Stimulated activated CD8-positive, alpha-beta memory T cell treated with anti-CD3 and anti-CD28 coated beads, Interleukin-7, amount 100 ng/mL, for 24 hours (primary cell): ENCODE data around the gene PLP2.
A peak's percentile ranks its signal among the peaks of the same experiment; 100 is the strongest.
"Not testable (repeated sequence)": the region's sequence is repeated elsewhere in the genome, so short reads cannot be mapped to it uniquely, and the experiment has no call there.

Experiments
- DNase-seq: peaks from one replicate; pipeline ENCODE4 v3.0.0-alpha.2; 2020; ENCODE audit warnings: low read depth

PLP2 gene

DNA sequence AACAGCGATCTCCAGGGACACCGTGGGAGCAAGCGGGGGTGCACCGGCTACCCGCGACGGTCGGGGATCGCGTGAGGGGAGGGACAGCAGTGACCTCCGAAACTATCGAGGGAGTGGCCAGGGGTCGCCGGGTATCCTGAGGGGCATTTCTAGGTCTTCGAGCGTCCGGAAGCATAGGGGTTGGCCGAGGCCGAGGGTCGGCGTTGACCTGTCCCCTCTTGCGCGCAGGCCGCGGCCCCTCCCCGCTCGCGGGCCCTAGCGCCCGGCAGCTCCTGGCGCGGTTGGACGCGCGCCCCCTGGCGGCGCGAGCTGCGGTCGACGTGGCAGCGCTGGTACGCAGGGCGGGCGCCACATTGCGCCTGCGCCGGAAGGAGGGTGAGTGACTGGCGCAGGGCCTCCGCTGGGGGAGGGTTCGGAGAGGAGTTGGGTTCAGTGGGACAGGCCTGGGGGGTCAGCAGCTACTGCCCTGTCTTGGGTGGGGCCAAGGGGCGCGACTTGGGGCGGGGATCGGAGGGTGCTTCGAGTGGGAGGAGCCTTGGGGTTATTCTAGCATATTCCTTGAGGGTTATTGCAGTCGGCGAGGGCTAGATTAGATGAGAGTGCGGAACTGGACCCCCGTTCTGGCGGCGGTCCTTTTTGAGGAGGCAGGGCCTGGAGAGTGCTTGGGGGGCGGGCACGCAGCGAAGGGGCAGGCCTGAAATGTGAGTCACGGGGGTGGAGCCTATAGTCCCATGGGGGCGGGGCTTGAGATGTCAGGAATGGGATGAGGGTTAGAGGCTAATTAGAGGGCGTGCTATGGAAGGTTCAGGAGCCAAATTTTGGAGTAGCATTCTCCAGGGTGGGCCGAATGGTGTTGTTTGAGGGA lies 7.9 kb upstream of the PLP2 start:
- DNase-seq = peak; percentile 45

DNA sequence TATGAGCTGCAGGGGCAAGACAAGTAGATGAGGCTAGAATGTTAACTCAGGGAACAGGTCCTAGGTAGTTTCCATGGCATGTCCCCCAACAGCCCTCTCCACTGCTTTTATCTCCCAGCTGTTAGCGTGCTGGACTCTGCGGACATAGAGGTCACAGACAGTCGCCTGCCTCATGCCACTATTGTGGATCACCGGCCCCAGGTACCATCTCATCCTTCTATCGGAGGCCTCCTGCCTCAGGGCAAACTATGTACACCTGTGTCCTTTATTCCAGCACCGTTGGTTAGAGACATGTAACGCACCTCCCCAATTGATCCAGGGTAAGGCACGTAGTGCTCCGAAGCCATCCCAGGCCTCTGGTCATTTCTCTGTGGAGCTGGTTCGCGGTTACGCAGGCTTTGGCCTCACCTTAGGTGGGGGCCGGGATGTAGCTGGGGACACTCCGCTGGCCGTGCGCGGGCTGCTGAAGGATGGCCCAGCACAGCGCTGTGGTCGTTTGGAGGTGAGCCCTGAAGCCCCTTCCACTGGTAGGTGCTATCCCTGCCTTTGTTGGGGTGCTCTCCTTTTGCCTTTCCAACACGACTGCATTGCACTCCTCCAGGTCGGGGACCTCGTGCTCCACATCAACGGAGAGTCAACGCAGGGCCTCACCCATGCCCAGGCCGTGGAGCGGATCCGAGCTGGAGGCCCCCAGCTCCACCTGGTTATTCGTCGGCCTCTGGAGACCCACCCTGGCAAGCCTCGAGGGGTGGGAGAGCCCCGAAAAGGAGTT lies 6.9 kb upstream of the PLP2 start:
- no peak for DNase-seq

DNA sequence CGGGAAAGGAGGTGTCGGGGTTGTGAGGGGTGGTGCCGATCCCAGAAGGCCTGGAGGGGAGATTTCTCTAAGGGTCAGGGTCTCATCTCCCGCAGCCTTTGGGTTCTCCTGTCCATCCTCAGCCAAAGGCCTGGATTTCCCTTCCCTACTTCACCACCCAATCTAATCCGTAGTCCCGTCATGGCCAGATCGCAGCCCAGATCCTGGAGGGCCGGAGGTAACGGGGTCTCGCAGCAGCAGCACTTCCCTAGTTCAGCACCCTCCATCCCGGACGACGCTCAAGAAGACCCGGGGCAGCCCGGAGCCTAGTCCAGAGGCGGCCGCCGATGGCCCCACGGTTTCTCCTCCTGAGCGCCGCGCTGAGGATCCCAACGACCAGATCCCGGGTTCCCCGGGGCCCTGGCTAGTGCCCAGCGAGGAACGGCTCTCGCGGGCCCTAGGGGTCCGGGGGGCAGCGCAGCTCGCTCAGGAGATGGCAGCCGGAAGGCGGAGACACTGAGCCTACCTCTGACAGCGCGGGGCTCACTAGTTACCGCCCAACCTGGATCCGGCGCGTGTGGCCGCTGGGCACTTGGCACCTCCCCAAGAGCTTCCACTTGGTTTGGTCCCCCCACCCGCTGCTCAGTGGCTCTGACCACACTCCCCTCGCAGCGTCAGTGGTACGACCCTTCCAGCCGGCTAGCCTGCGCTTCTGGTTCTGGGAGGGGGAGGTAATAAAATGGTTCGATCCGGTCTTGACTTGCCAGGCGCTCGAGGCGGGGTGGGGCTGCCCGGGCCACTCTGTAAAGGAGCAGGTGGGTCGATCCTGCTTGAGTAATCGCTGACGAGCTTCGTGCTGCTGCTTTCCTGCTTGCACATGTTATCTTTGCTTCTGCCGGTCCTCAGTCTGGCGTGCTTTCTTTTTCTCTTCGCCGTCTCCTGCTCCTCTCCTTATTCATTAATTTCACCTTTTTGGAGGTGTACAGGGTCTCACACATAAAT lies 5.5 kb upstream of the PLP2 start:
- DNase-seq = peak; percentile 40

DNA sequence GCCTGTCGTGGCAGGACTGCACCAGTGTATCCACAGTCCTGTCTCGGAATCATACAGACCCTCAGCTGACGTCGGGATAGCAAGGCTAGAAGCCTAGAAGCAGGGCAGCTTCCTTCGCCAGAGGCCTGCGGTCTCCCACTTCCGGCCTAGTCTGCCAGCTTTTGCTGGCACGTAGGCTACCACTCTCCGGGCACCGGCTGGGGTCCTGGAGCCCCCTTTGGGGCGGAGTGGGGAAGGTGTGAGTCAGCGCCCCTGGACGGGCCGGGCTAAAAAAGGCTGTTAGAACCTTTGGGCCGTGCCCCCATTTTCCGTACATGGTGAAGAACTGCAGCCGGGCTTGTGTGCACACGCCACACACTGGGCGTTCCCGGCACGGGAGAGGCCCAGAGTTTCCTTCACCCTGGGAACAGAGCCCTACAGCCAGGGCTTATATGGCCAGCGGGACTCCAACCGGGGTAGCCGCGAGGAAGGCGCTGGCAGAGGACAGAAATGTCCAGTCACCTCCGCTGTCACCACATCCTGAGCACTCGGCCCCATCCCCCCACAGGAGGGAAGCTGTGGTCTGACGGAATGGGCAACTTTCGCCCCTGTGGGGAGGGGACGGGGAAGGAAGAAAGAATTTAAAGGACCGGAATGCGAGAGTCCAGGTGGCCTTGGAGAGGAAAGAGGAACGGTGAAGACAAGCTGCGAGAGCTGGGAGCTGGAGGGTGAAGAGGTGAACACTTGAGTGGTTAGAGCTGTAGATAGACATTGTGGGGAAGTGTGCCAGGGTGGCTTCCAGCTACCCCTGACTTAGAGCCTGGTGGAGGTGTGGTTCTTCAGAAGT lies 4.6 kb upstream of the PLP2 start:
- DNase-seq = peak; percentile 37

DNA sequence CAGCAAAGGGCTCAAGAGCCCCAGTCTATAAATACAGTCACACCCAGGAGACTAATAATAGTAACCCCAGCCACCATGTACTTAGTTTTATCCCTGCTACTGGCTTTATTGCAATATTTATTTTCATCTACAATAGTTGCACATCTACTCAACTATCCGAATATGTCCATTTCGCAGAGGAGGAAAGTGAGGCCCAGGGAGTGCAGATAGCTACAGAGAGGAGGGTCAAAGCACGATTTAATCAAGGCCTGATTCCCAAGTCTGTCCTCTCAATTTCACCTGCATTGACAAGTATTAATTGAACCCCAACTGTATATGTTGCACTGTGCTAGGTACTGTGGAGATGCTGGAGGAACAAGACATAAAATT lies 4.0 kb upstream of the PLP2 start:
- DNase-seq = no peak

DNA sequence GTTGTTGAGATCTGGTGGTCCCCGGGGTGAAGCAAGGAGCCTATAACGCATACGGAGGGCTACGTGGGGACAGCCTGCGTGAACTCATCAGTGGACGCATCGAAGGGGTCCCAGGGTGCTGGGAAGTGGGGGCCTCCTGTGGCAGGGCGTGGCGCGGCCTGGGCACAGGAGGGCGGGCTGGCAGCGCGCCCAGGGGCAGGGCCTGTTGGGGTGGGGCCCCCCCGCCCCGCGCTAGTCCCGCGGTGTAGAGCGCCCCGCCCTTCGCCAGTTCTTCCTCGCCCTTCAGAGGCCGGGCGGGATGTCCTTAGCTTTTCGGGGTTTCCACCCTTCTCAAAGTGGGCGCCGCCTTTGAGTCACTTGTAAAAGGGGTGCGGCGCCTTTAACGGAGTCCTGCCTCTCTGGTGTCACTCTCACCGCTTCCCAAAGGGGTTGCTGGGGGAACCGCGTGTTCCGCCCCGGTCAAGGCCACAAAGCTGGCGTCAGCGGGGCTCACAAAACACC lies 632 bp downstream of the PLP2 start:
- peak; percentile 43 for DNase-seq

DNA sequence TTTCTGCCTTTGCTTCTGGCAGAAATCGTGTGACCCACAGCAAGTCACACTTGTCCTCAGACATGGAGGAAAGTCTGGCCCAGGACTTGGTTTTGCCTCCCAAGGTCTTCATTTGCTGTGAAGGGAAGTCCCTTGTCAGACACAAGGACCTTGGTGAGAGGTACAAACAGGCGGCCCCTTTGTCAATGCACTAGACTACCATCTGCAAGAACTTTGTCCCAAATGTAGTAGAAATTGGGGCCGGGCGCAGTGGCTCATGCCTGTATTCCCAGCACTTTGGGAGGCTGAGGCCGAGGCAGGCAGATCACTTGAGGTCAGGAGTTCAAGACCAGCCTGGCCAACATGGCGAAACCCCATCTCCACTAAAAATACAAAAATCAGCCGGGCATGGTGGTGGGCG lies 1.8 kb downstream of the PLP2 start:
- not testable (repeated sequence) for DNase-seq

DNA sequence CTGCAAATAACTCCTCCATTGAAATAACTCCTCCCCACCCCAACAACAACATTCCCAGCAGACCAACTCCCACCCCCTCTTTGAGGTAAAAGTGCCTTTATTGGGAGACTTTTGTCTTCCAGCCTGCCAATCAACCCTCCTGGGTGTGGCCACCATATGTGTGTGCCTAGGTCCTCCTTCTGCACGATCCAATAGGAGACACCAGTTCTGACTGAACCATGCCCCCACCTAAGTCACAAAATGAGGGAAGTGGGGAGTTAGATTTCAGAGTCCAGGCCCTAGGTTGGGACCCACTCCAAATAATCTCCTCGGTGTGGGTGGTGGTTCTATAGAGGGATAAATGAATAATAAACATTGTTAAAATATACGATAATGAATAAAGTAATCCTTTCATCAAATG lies 3.0 kb downstream of the PLP2 start:
- DNase-seq = no peak

DNA sequence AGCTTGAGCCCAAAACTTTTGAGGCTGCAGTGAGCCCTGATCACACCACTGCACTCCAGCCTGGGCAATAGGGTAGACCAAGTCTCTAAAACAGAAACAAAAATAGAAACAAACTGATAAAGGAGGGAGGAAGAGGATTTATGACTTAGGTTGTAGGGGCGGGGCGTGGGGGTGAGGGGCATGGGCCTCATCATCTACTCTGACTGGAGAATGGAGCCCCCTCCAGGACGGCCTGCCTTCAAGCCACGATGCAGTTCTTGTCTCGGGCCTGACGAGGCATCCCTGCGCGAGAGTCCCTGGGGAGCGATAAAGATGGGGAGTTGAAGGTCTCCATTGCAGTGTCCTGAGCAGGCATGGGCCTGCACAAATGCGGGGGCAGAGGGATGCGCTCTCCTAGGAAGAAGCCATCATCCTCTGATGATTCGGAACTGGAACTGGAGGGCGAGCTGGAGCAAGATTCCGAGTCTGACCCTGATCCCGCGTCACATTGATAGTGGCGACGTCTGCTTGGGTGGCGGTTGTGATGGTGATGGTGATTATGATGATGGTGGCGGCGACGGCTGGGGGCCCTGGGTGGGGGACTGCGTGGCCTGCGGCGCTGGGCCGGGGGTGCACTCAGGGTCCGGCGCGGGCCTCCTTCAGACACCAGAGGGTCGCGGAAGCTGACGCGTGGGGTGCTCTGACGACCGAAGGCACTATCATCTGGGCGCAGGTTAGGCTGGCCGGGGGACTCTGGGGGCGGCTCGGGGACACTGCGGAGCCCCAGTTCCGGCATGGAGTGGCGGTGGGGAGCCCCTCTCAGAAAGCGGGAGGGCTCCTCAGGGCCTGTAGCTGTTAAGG lies 4.0 kb downstream of the PLP2 start:
- DNase-seq = no peak

DNA sequence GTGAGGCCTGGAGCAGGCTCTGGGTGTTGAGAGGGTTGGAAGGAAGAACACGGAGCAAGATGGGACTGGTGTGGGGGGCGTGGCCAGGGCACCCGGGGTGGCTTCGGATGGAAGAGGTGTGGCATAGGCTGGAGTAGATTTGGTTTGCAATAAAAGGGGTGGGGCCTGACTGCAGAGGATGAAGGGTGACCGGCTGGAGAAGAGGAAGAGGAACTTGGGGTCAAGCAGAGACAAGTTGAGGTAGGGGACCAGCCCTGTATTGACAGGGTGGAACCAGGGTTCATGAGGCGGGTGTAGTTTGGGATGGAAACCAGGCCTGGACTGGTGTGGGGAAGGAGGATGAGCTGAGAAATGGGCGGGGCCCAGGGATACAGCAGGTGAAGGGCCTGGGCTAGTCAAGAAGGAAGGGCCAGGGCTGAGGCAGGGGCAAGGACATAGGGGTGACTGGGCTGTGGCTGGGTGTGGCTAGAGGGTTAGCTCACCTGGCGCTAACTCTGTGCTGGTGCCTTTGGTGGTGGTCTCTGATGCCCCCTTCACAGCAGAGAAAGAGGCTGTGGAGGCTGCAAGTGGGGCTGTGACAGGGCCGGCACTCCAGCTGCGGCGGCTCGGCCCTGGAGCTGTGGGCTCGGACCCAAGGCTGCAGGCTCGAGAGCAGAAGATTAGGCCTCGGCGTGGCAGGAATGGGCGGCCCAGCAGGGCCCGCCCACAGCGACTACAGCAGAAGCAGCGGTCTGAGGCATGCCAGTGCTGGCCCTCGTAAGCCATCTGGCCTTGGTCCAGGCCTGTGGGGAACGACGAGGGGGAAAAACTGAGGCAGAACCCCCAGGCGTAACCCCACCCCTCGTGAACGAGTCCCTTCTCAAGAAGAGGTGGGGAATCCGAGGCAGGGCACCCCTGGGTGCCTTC lies 5.0 kb downstream of the PLP2 start:
- no peak for DNase-seq

DNA sequence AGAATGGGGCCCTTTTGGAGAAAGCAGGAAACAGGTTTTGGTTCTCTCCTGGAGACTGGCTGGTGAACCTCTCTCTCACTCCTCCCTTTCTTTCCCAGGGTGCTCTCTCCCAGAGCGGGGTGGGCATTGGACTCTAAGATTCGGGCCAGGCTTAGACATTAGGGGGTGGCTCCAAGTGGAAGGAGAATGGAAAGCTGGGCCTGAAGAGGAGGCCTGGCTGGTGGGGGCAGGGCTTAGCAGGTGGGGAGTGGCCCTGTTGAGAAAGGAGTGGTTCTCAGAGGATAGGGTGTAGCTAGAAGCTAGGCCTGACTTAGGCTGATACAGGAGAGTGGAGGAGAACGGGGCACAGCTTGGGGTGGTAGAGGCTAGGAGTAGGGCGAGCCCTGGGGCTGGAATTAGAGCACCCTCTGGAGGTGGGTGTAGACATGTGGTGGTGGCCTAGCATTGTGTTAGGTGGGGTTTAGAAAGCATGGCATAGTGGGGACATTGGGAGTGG lies 5.7 kb downstream of the PLP2 start:
- no peak for DNase-seq

DNA sequence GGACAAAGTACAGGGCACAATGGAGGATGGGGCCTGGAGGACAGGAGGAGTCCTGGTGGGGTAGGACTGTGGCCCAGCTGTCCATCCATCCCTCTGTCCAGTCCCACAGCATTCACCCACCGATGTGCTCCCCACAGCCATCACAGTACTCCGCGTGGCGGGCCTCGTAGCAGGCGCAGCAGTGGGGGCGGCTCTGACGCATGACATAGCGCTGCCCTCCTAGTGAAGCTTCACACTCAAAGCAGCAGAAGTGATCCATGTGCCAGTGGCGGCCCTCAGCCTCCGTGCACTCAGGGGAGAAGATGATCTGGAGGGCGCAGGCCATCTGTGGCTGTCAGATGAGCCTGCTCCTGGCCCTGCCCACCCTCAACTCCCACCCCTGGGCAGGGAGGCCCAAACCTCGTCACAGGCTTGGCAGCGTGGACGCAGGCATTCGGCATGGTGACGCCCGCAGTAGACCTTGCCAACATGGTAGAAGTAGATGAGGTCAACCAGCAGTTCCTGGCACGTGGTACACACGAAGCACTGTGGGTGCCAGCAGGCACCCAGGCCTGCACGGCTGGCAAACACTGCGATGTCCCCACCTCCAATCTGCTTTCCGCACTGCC lies 6.3 kb downstream of the PLP2 start:
- DNase-seq = no peak

DNA sequence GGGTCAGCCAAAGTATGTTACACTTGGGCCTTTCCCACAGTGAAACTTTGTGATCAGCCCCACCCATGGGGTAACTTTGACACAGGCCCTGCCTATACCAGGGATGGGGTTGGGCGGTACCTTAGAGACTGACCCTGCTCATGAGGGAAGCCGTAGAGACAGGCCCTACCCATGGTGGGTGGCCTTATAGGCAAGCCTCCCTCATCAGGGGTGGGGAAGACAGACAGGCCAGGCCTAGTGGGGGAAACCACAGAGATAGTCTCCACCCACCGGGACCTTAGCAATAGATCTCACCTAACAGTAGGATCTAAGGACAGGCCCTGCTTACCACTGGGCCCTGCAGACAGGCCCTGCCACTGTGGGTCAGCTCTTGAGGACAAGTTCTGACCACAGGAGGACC lies 6.8 kb downstream of the PLP2 start:
- no peak for DNase-seq

DNA sequence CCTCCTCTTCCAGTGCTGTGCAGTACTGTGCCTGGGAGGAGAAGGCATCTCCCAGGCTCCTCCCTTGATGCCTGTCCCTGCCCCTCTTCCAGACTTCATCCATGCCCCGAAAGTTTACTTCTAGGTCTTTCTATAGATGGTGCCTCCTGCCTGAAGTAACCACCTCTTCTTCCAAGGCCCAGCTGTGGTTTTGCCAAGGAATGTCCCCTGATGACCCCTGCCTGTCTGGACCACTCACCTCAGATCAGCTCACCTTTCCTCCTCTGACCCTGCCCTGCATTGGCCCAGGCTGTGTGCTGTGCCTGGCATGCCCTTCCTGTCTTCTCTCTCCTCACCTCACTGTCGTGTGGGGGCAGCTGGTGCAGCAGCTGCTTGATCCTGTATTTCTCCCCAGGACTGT lies 7.7 kb downstream of the PLP2 start:
- no peak for DNase-seq

DNA sequence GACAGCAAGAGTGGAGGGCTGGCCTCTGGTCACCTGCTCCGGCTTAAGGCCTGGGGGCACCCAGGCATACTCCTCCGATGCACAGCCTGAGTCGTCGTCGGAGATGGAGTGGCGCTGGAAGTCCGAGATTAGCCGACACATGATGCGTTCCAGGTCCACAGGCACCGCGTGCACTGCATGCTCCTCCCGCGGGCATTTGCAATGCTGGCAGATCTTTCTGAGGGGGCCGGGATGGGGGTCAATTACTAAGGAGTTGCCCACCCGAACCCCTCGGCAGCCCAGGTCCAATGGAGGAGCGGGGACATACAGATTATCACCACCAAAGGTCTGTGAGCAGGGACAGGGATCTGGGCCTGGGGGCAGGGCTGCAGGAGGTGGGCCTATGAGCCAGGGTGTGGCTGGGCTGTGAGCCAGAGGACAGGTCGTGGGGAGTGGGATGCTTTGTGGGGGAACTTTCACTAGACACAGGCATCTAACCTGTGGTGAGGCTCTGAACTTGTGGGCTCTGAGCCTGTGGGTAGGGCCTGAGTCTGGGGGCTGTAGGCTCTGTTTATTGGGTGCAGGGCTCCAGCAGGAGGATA lies 12.1 kb downstream of the PLP2 start:
- DNase-seq = no peak

DNA sequence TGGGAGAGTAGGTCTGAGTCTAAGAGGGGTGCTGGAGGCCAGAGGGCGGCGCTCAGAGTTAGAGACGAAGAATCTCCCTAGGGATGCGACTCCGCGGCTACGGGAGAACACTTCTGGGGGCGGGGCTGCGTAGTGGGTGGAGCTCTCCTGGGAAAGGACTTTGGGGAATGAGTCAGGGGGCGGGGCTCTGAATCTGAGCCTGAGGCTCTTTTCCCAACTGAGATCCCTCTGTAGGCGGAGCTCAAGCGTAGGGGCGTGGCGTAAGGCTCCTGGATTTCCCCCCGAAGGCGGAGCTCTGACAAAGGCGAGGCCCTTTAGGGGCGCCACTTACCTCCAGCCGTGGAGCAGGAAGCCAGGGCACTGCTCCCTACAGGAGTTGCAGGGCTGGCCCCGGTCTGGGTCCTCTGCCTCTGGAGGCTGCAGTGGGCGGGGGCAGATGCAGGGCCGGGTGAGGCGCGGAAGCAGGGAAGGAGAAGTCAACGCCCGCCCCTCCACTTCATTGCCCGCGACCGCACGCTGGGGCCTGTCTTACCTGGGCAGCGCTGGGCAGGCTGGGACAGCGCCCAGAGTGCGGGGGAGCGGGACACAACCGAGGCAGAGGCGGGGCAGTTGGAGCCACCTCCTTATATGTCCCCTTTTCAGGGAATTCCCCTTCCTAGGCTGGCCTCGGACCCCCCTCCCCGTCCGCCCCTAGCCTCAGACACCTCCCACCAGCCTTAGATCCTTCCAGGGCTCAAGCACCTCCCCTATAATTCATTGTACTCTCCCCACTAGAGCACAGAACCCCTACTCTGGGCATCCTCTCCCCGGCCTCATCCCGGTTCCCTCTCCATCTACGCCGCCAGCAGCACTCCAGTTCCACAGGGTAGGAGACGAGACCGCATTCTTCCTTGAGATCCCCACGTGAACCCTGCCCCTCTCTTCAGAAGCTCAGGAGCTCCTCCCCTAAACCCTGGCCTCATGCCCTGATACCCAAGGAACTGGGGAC lies 12.9 kb downstream of the PLP2 start:
- DNase-seq = no peak
